ENCODE measurements around the gene LAMA2.

- TF ChIP-seq CTCF (IDR thresholded peaks at IDR 0.05; ENCODE audit: insufficient read depth, low read depth, low read length) (peak; percentile 61), EZH2 (IDR thresholded peaks at IDR 0.05; ENCODE audit: insufficient read depth, low read length) (no peak)
Observed at GRCh38 chr6:129498950-129499842, 616.3 kb downstream of the LAMA2 start.
